Panc1 (cell line): Measurements from ENCODE around the gene UBE2G2. TPM values are rescaled to one million over a fixed set of nuclear protein-coding genes. Genes with fewer than 3 reads are reported as not detected.

Source experiments
- ATAC-seq: fragments of 200-7000 bp; cut with Tn5 transposase; 2 replicates; pipeline ENCODE4 v1.9.1; 2020; ENCODE audit warnings: mild to moderate bottlenecking, moderate library complexity
- BruUV-seq: library from RNA; stranded (reverse); fragments of 400-500 nt; replicated peaks from 2 replicates; lab custom pipeline; 2021; lab: Mats Ljungman, UMichigan
- CTCF ChIA-PET: fragments of 300-600 bp; sonication (Branson Sonifier 250); formaldehyde crosslinking; loops from one replicate; lab custom pipeline; 2022; ENCODE audit warnings: antibody characterized with exemption; lab: Charles Lee
- POLR2A ChIA-PET: fragments of 300-600 bp; sonication (Branson Sonifier 250); formaldehyde crosslinking; loops from one replicate; lab custom pipeline; 2022; ENCODE audit warnings: antibody characterized with exemption; lab: Charles Lee
- DNase-seq: peaks from one replicate; pipeline ENCODE4 v3.0.0-alpha.2; 2010; ENCODE audit warnings: low read depth, low spot score
- H3K27ac ChIP-seq: 2 replicates; pipeline ENCODE4 v1.5.1; 2011; ENCODE audit warnings: mild to moderate bottlenecking, low read length, inconsistent platforms
- H3K27me3 ChIP-seq: fragments of 200-500 bp; sonication (Bioruptor generic); 2 replicates; pipeline ENCODE4 v1.6.0; 2014; ENCODE audit warnings: low read length, inconsistent platforms; ENCODE audit not compliant: control insufficient read depth, insufficient read depth
- H3K36me3 ChIP-seq: fragments of 200-500 bp; sonication (Bioruptor generic); 2 replicates; pipeline ENCODE4 v1.5.1; 2014; ENCODE audit warnings: inconsistent platforms, mild to moderate bottlenecking, low read length, moderate library complexity; ENCODE audit not compliant: control insufficient read depth, insufficient read depth
- H3K4me1 ChIP-seq: 2 replicates; pipeline ENCODE4 v1.5.1; 2011; ENCODE audit warnings: inconsistent platforms, mild to moderate bottlenecking, low read length, moderate library complexity; ENCODE audit not compliant: control insufficient read depth, insufficient read depth
- H3K4me3 ChIP-seq, 2 experiments: 2 replicates each; pipeline ENCODE4 v1.5.1; 2011 to 2012; ENCODE audit warnings: low read depth in 2 of 2, low read length in 2 of 2, mild to moderate bottlenecking in 2 of 2, inconsistent platforms in 1 of 2, moderate library complexity in 1 of 2
- H3K9me3 ChIP-seq: fragments of 200-500 bp; sonication (Bioruptor generic); 2 replicates; pipeline ENCODE4 v1.5.1; 2014; ENCODE audit warnings: low read depth, mild to moderate bottlenecking, inconsistent platforms, low read length, moderate library complexity; ENCODE audit not compliant: control insufficient read depth, insufficient read depth
- CTCF ChIP-seq: fragments of 450-650 bp; IDR thresholded peaks from 2 replicates; pipeline ENCODE4 v1.5.1; 2017; ENCODE audit warnings: mild to moderate bottlenecking
- POLR2AphosphoS5 ChIP-seq: IDR thresholded peaks from 2 replicates; pipeline ENCODE4 v1.6.1; 2012; ENCODE audit warnings: mild to moderate bottlenecking, low read depth, low read length, moderate library complexity
- SIN3A ChIP-seq: IDR thresholded peaks from 2 replicates; pipeline ENCODE4 v1.6.1; 2012; ENCODE audit warnings: low read depth, mild to moderate bottlenecking, low read length, moderate library complexity, borderline replicate concordance; ENCODE audit not compliant: insufficient read depth
- TCF7L2 ChIP-seq: IDR thresholded peaks from 2 replicates; pipeline ENCODE4 v1.6.1; 2011; ENCODE audit warnings: mild to moderate bottlenecking, low read depth, low read length, inconsistent platforms
- in situ Hi-C: cut with HindIII; loops from 2 replicates; pipeline ENCODE4 v1.10.0; 2016; ENCODE audit warnings: low sequenced_read_pairs, low pct_unique_long_range_greater_than_20kb
- intact Hi-C: fragments of 100-400 bp; cut with micrococcal nuclease; formaldehyde crosslinking; loops from one replicate; pipeline ENCODE4 v1.10.0; 2022; ENCODE audit not compliant: unreplicated experiment
- total RNA-seq: library from RNA; stranded (reverse); gene quantifications from one replicate; pipeline ENCODE4 v1.2.1, GENCODE V29; 2021; ENCODE audit not compliant: unreplicated experiment
- TF ChIP-seq, protein P1 (sequence below), 2 experiments: IDR thresholded peaks; 2 replicates each; pipeline ENCODE4 v1.6.1; 2011 to 2012; ENCODE audit warnings: low read depth in 2 of 2, control low read depth in 1 of 2, low read length in 1 of 2, mild to moderate bottlenecking in 1 of 2, moderate library complexity in 1 of 2; ENCODE audit not compliant: insufficient read depth in 1 of 2

UBE2G2 gene
- total RNA-seq, 1 experiment from 2014 or later, result 77.4 TPM

GRCh38 chr21:44797775-44798174, 3.8 kb downstream of the UBE2G2 start:
- POLR2A ChIA-PET, result no interaction called here
- no TSS peak for BruUV-seq
- no peak for ATAC-seq
- Histone ChIP-seq H3K4me3 (no peak overlapping the region), H3K27ac (no peak overlapping the region), H3K9me3 (no peaks in the 10 kb centered on the region), H3K27me3 (no peaks in the 10 kb centered on the region), H3K36me3 (peaks cover 11% of the 10 kb centered on the region), H3K4me1 (peaks cover 15% of the 10 kb centered on the region)
- in situ Hi-C loops (no loop called here), intact Hi-C loops (no loop called here)
- CTCF ChIA-PET, result no interaction called here
- TF ChIP-seq SIN3A, result no peak
- no peak for DNase-seq

GRCh38 chr21:44795342-44795741, 6.3 kb downstream of the UBE2G2 start:
- Histone ChIP-seq H3K36me3 (peaks cover 8% of the 10 kb centered on the region), H3K4me3 (no peak overlapping the region), H3K4me1 (peaks cover 9% of the 10 kb centered on the region), H3K27me3 (no peaks in the 10 kb centered on the region), H3K9me3 (no peaks in the 10 kb centered on the region), H3K27ac (no peak overlapping the region)
- DNase-seq (no peak), ATAC-seq (no peak)
- TF ChIP-seq TCF7L2 (no peak), SIN3A (no peak), CTCF (no peak), POLR2AphosphoS5 (no peak)
- TF ChIP-seq, protein P1, sequence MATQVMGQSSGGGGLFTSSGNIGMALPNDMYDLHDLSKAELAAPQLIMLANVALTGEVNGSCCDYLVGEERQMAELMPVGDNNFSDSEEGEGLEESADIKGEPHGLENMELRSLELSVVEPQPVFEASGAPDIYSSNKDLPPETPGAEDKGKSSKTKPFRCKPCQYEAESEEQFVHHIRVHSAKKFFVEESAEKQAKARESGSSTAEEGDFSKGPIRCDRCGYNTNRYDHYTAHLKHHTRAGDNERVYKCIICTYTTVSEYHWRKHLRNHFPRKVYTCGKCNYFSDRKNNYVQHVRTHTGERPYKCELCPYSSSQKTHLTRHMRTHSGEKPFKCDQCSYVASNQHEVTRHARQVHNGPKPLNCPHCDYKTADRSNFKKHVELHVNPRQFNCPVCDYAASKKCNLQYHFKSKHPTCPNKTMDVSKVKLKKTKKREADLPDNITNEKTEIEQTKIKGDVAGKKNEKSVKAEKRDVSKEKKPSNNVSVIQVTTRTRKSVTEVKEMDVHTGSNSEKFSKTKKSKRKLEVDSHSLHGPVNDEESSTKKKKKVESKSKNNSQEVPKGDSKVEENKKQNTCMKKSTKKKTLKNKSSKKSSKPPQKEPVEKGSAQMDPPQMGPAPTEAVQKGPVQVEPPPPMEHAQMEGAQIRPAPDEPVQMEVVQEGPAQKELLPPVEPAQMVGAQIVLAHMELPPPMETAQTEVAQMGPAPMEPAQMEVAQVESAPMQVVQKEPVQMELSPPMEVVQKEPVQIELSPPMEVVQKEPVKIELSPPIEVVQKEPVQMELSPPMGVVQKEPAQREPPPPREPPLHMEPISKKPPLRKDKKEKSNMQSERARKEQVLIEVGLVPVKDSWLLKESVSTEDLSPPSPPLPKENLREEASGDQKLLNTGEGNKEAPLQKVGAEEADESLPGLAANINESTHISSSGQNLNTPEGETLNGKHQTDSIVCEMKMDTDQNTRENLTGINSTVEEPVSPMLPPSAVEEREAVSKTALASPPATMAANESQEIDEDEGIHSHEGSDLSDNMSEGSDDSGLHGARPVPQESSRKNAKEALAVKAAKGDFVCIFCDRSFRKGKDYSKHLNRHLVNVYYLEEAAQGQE (IDR thresholded peaks at IDR 0.05; ENCODE audit: insufficient read depth in 1 of 2, low read depth in 2 of 2, low read length in 1 of 2), result no peak
- POLR2A ChIA-PET, result no interaction called here
- CTCF ChIA-PET, result no interaction called here
- intact Hi-C loops, result no loop called here
- in situ Hi-C loops, result no loop called here
- no TSS peak for BruUV-seq

DNA sequence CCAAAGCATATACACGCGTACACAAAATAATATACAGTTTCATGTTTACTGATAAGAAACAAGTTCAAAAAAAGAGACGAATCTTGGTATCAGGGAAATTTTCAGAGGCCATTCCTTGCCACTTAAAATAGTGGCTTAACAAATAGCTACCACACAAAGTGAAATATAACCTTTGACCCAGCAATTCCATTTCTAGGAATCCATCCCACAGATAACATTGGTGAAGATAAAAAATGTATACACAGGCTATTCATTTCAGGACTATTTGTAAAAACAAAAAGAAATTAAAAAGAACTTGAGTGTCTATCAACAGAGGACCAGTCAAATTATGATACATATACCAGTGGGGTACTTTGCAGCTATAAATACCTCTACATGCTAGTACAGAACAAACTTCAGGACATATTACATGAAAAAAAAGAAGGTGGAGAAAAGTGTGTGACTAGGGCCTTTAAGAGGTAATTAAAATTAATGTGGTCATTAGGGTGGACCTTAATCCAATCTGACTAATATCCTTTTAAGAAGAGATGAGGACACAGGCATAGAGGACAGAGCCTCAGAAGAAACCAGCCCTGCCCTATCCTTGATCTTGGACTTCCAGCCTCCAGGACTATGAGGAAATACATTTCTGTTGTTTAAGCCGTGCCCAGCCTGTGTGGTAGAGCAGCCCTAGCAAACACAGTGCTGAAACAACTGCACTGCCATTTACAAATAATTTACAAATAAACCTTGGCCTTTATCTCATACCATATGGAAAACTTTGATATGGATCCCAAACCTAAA, 7.8 kb downstream of the UBE2G2 start:
- Histone ChIP-seq H3K4me3 (no peak overlapping the region), H3K27me3 (no peaks in the 10 kb centered on the region), H3K27ac (0 out of 2 replicates have a peak overlapping the region, but pooled peaks have one; percentile 23), H3K9me3 (no peaks in the 10 kb centered on the region), H3K36me3 (peaks cover 4% of the 10 kb centered on the region), H3K4me1 (no peaks in the 10 kb centered on the region; the same call in 1 of the 2 replicates)
- DNase-seq (no peak), ATAC-seq (peak; percentile 35; the same call in 1 of the 2 replicates)
- TF ChIP-seq CTCF, result peak; percentile 51
- TF ChIP-seq, protein P1 (IDR thresholded peaks at IDR 0.05; ENCODE audit: insufficient read depth in 1 of 2, low read depth in 2 of 2, low read length in 1 of 2), result no peak
- ChIA-PET POLR2A (no interaction called here), CTCF (interaction anchor here (1.0 to 1.3 kb wide), 3 partner anchors 14 to 283 kb away, joined by 3 to 8 read pairs (median 3); no protein-coding TSS in a partner anchor)
- no TSS peak for BruUV-seq
- in situ Hi-C loops, result no loop called here
- intact Hi-C loops, result no loop called here
